Activated naive CD4-positive, alpha-beta T cell treated with Interleukin-2 at 50 U/mL for 16 hours (primary cell): ENCODE results near the gene PPP1R1B.

Source experiments
- DNase-seq: peaks from one replicate; pipeline ENCODE4 v3.0.0-alpha.2; 2020

PPP1R1B gene

GRCh38 chr17:39617446-39618245 is 9.1 kb upstream of the PPP1R1B start:
- DNase-seq = peak; percentile 62

GRCh38 chr17:39618246-39618913 is 8.4 kb upstream of the PPP1R1B start:
- no peak for DNase-seq

GRCh38 chr17:39618956-39619785 is 7.6 kb upstream of the PPP1R1B start:
- DNase-seq = no peak

- no peak for DNase-seq
Observed at GRCh38 chr17:39619786-39620101, 7.0 kb upstream of the PPP1R1B start.

GRCh38 chr17:39621523-39622379 is 5.0 kb upstream of the PPP1R1B start:
- DNase-seq = peak; percentile 91

GRCh38 chr17:39622380-39623006 is 4.3 kb upstream of the PPP1R1B start:
- peak; percentile 71 for DNase-seq

- peak; percentile 90 for DNase-seq
Observed at GRCh38 chr17:39623356-39623950, 3.3 kb upstream of the PPP1R1B start.

GRCh38 chr17:39624313-39624712 is 2.4 kb upstream of the PPP1R1B start:
- DNase-seq = no peak

- DNase-seq = no peak
Observed at GRCh38 chr17:39625198-39625785, 1.5 kb upstream of the PPP1R1B start.

- DNase-seq = no peak
Observed at GRCh38 chr17:39627047-39627711, 427 bp downstream of the PPP1R1B start.

- no peak for DNase-seq
Observed at GRCh38 chr17:39627712-39628516, 1.2 kb downstream of the PPP1R1B start.

- DNase-seq = no peak
Observed at GRCh38 chr17:39628655-39629493, 2.1 kb downstream of the PPP1R1B start.

- DNase-seq = no peak
Observed at GRCh38 chr17:39629494-39629880, 2.7 kb downstream of the PPP1R1B start.

GRCh38 chr17:39629898-39630297 is 3.1 kb downstream of the PPP1R1B start:
- DNase-seq = no peak

- DNase-seq = no peak
Observed at GRCh38 chr17:39631403-39631802, 4.7 kb downstream of the PPP1R1B start.

- no peak for DNase-seq
Observed at GRCh38 chr17:39632153-39632941, 5.6 kb downstream of the PPP1R1B start.

GRCh38 chr17:39633570-39634183 is 6.9 kb downstream of the PPP1R1B start:
- no peak for DNase-seq
